GM21717 (cell line): ENCODE measurements around the gene MYO18B.

Experiments
- ATAC-seq: cut with Tn5 transposase; IDR thresholded peaks from one replicate; pipeline ENCODE4 v1.9.1; 2021; ENCODE audit warnings: mild to moderate bottlenecking, moderate library complexity; ENCODE audit not compliant: unreplicated experiment

Gene MYO18B

DNA sequence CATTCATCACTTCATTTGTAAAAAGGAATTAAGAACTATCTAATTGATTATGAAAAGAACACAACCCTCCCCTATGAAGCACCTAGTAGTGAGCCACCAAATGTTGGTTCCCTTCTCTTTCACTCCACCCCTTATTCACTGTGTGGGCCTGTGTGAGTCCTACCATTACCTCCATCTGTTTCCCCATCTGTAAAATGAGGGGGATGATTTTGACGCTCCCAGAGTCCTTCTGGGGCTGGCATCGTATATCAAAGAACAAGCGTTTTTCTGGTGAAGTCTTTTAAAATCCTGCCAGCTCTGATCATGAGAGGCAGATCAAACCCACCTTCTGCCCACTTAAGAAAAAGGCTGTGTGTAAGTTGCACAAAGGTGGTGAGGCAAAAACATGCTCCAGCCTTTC lies 330.6 kb downstream of the MYO18B start:
- no peak for ATAC-seq

DNA sequence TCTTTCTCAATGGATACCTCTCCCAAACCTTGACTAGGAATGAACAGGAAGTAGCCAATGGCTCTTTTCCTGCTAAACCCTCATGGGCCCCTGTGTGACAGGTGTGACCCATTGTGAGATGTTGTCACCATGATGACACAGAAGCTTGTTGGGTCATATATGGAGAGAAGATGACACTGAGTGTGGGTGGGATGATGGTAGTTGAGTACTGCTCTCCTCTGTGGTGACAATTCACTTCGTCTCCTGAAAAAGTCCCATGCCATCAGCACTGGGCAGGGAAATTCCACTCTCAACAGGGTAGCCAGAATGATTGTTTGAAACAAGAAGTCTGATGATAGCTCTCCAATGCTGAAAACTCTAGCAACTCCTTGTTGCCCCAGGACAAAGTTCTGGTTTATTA lies 333.3 kb downstream of the MYO18B start:
- no peak for ATAC-seq

DNA sequence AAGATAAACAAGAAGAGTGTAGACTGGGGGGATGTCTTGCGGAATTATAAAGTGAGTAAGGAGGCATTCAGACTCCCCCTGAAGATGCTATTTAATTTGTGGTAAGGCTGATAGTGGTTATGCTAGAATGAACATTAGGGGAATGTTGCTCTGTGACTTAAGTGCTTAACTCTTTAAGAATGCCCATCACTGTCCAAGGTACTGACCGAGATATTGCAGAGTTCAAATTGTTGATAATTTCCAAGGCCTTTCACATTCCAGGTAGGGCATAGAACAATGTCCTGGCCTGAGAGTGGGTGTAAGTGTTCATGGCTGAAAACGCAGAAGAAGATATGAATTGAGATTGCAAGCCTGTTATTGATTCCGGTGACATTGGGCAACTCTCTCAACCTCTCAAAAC lies 337.0 kb downstream of the MYO18B start:
- no peak for ATAC-seq
